GM10266 (cell line): ENCODE results near the gene TMC1.

Source experiments
- DNase-seq: peaks from one replicate; pipeline ENCODE4 v3.0.0; 2012; ENCODE audit errors: extremely low spot score
- CTCF ChIP-seq: IDR thresholded peaks from 2 replicates; pipeline ENCODE4 v1.5.1; 2012; ENCODE audit warnings: mild to moderate bottlenecking, low read depth; ENCODE audit not compliant: control insufficient read depth, insufficient read depth; ENCODE audit errors: missing control alignments

The TMC1 gene

GRCh38 chr9:72589667-72590521, 68.5 kb downstream of the TMC1 start:
- DNase-seq, result no peak
- no peak for TF ChIP-seq CTCF

GRCh38 chr9:72590824-72591223, 69.4 kb downstream of the TMC1 start:
- TF ChIP-seq CTCF, result no peak
- no peak for DNase-seq

- TF ChIP-seq CTCF, result peak; percentile 69
- peak; percentile 37 for DNase-seq
Measured at GRCh38 chr9:72592502-72593403, 71.3 kb downstream of the TMC1 start.

- no peak for TF ChIP-seq CTCF
- DNase-seq, result no peak
Measured at GRCh38 chr9:72596451-72597180, 75.2 kb downstream of the TMC1 start.

GRCh38 chr9:72597181-72597517, 75.7 kb downstream of the TMC1 start:
- no peak for DNase-seq
- no peak for TF ChIP-seq CTCF

GRCh38 chr9:72597601-72598000, 76.2 kb downstream of the TMC1 start:
- TF ChIP-seq CTCF, result no peak
- no peak for DNase-seq
